SHP77 (cell line): ENCODE results near the gene COL7A1.
A peak's percentile ranks its signal among the peaks of the same experiment; 100 is the strongest.

Experiments used
- DNase-seq, 2 experiments: peaks; one replicate each; lab custom pipeline; 2025; lab: John Stamatoyannopoulos, UW

Gene COL7A1

GRCh38 chr3:48595075-48595525, at the start of gene COL7A1:
COL7A1 (minus strand) TSS chr3:48595329; CDS start chr3:48595159, 170 bp downstream.
- no peak for DNase-seq

- DNase-seq: no peak
Observed at GRCh38 chr3:48642605-48643004, 47.5 kb upstream of the COL7A1 start.

GRCh38 chr3:48641396-48641795, 46.3 kb upstream of the COL7A1 start:
- DNase-seq: no peak

- no peak for DNase-seq
Observed at GRCh38 chr3:48639944-48640606, 44.9 kb upstream of the COL7A1 start.

- DNase-seq: no peak
Observed at GRCh38 chr3:48637305-48637704, 42.2 kb upstream of the COL7A1 start.

- no peak for DNase-seq
Observed at GRCh38 chr3:48636149-48636655, 41.1 kb upstream of the COL7A1 start.

GRCh38 chr3:48635222-48636021, 40.3 kb upstream of the COL7A1 start, which contains the start of gene SLC26A6:
SLC26A6 (minus strand) TSS chr3:48635461; CDS start chr3:48635393, 68 bp downstream.
- peak; percentile 91 to 95 for DNase-seq

GRCh38 chr3:48634661-48635221, 39.6 kb upstream of the COL7A1 start:
- DNase-seq: peak; percentile 28 to 35

GRCh38 chr3:48633743-48634142, 38.6 kb upstream of the COL7A1 start:
- DNase-seq: no peak

GRCh38 chr3:48633256-48633655, 38.1 kb upstream of the COL7A1 start:
- DNase-seq: no peak

GRCh38 chr3:48631516-48632448, 36.7 kb upstream of the COL7A1 start:
- no peak for DNase-seq

GRCh38 chr3:48630833-48631232, 35.7 kb upstream of the COL7A1 start:
- no peak for DNase-seq

- DNase-seq: no peak
Observed at GRCh38 chr3:48630407-48630806, 35.3 kb upstream of the COL7A1 start.

GRCh38 chr3:48629894-48630293, 34.8 kb upstream of the COL7A1 start:
- no peak for DNase-seq

GRCh38 chr3:48628277-48629017, 33.3 kb upstream of the COL7A1 start:
- no peak for DNase-seq

- DNase-seq: no peak
Observed at GRCh38 chr3:48625600-48625999, 30.5 kb upstream of the COL7A1 start.

- no peak for DNase-seq
Observed at GRCh38 chr3:48624767-48625166, 29.6 kb upstream of the COL7A1 start.

GRCh38 chr3:48623851-48624547, 28.9 kb upstream of the COL7A1 start:
- DNase-seq: peak; percentile 6 to 53

GRCh38 chr3:48621461-48621869, 26.3 kb upstream of the COL7A1 start, which contains the start of gene TMEM89:
TMEM89 (minus strand) TSS chr3:48621769; CDS start chr3:48621756, 13 bp downstream.
- no peak for DNase-seq
